HG02870 (cell line): ENCODE data around the gene SYTL3.
"Not testable (repeated sequence)": the region's sequence is repeated elsewhere in the genome, so short reads cannot be mapped to it uniquely, and the experiment has no call there.

ENCODE experiments used
- ATAC-seq: cut with Tn5 transposase; IDR thresholded peaks from one replicate; pipeline ENCODE4 v1.9.1; 2021; ENCODE audit warnings: mild to moderate bottlenecking, moderate library complexity; ENCODE audit not compliant: unreplicated experiment

The SYTL3 gene

GRCh38 chr6:158686791-158687381 is 37.0 kb downstream of the SYTL3 start:
- ATAC-seq, result peak; percentile 77

GRCh38 chr6:158687506-158687905 is 37.7 kb downstream of the SYTL3 start:
- ATAC-seq, result no peak

GRCh38 chr6:158688860-158689259 is 39.0 kb downstream of the SYTL3 start:
- ATAC-seq, result no peak

GRCh38 chr6:158694913-158695312 is 45.1 kb downstream of the SYTL3 start:
- ATAC-seq, result no peak

- ATAC-seq, result no peak
Measured at GRCh38 chr6:158697811-158698210, 48.0 kb downstream of the SYTL3 start.

GRCh38 chr6:158698931-158699330 is 49.1 kb downstream of the SYTL3 start:
- no peak for ATAC-seq

GRCh38 chr6:158701268-158701667 is 51.4 kb downstream of the SYTL3 start:
- ATAC-seq, result not testable (repeated sequence)

GRCh38 chr6:158703111-158703836 is 53.4 kb downstream of the SYTL3 start:
- no peak for ATAC-seq

GRCh38 chr6:158703837-158704822 is 54.3 kb downstream of the SYTL3 start:
- peak; percentile 94 for ATAC-seq

- ATAC-seq, result no peak
Measured at GRCh38 chr6:158705386-158706126, 55.7 kb downstream of the SYTL3 start.

- ATAC-seq, result no peak
Measured at GRCh38 chr6:158706369-158706982, 56.6 kb downstream of the SYTL3 start.

GRCh38 chr6:158707120-158707820 is 57.4 kb downstream of the SYTL3 start:
- no peak for ATAC-seq

GRCh38 chr6:158707821-158708195 is 58.0 kb downstream of the SYTL3 start:
- ATAC-seq, result no peak

- no peak for ATAC-seq
Measured at GRCh38 chr6:158708239-158708638, 58.4 kb downstream of the SYTL3 start.

GRCh38 chr6:158709809-158710208 is 60.0 kb downstream of the SYTL3 start:
- ATAC-seq, result no peak

GRCh38 chr6:158711264-158711663 is 61.4 kb downstream of the SYTL3 start:
- ATAC-seq, result no peak

GRCh38 chr6:158713469-158713868 is 63.6 kb downstream of the SYTL3 start:
- ATAC-seq, result no peak

GRCh38 chr6:158714706-158715105 is 64.9 kb downstream of the SYTL3 start:
- ATAC-seq, result no peak
